Cardiac fibroblast (primary cell): ENCODE measurements around the gene LRRC63.
A peak's percentile ranks its signal among the peaks of the same experiment; 100 is the strongest.

ENCODE experiments used
- DNase-seq, 2 donors: peaks; one replicate each; pipeline versions ENCODE4 v3.0.0 to v3.0.0-alpha.2; 2010; ENCODE audit warnings: low read depth in 2 of 2
- H3K4me3 ChIP-seq, 2 donors: replicated peaks in 1 of 2; 1 replicate in 1 of 2; 2 replicates in 1 of 2; pipeline ENCODE4 v1.5.1; 2011; ENCODE audit warnings: low read depth in 2 of 2, low read length in 2 of 2, mild to moderate bottlenecking in 2 of 2, moderate library complexity in 1 of 2
- CTCF ChIP-seq: IDR thresholded peaks from one replicate; pipeline ENCODE4 v1.5.1; 2011; ENCODE audit warnings: low read depth, mild to moderate bottlenecking, low read length, inconsistent platforms

The LRRC63 gene

DNA sequence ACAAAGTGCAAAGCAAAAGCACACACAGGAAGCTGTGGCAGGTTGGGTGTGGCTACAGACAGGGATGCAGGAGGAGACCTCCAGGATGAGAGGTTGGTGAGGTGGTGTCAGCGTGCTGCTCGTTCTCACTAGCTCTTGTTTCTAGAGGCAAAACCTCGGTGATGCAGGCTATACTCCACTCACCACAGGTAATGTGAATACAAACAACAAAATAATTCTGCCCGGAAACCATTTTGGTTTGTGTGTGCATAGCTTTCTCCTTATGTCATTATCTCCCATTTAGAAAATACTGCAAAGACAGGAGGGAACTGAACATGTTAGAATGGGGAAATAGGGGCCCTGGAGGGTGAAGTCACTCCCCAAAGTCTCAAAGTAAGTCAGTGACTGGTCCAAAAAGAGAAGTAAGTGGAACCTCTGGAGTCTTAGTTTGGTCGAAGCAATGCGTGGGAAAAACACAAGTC is 39.2 kb upstream of the LRRC63 start:
- TF ChIP-seq CTCF, result no peak
- H3K4me3 ChIP-seq, result no peak overlapping the region
- DNase-seq, result peak in 1 of 2 donors; percentile 9

- DNase-seq, result no peak
- no peak for TF ChIP-seq CTCF
- no peak overlapping the region for H3K4me3 ChIP-seq
Measured at GRCh38 chr13:46173656-46174055, 38.1 kb upstream of the LRRC63 start.

GRCh38 chr13:46176756-46177155 is 35.0 kb upstream of the LRRC63 start:
- TF ChIP-seq CTCF, result no peak
- no peak for DNase-seq
- no peak overlapping the region for H3K4me3 ChIP-seq

DNA sequence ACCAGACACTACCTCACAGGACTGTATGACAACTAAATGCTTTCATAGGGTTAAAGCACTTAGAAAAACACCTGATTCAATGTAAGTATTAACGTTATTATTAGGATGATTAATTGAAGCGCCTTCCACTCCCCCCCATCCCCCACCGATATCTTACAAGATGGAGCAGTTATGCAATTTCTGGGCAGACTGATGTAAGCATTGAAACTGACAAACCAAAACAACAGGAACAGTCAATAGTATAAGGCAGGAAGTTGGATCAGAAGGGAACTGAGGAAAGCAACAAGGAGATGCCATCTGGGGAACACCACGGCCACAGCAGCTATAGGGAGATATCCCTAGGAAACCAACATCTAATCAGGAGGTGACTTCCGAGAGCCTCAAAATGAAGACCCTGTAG is 33.6 kb upstream of the LRRC63 start:
- H3K4me3 ChIP-seq, result no peak overlapping the region
- no peak for TF ChIP-seq CTCF
- DNase-seq, result no peak

- H3K4me3 ChIP-seq, result no peak overlapping the region
- DNase-seq, result no peak
- no peak for TF ChIP-seq CTCF
Measured at GRCh38 chr13:46178821-46179220, 32.9 kb upstream of the LRRC63 start.

GRCh38 chr13:46179491-46179908 is 32.2 kb upstream of the LRRC63 start:
- TF ChIP-seq CTCF, result no peak
- no peak overlapping the region for H3K4me3 ChIP-seq
- no peak for DNase-seq

DNA sequence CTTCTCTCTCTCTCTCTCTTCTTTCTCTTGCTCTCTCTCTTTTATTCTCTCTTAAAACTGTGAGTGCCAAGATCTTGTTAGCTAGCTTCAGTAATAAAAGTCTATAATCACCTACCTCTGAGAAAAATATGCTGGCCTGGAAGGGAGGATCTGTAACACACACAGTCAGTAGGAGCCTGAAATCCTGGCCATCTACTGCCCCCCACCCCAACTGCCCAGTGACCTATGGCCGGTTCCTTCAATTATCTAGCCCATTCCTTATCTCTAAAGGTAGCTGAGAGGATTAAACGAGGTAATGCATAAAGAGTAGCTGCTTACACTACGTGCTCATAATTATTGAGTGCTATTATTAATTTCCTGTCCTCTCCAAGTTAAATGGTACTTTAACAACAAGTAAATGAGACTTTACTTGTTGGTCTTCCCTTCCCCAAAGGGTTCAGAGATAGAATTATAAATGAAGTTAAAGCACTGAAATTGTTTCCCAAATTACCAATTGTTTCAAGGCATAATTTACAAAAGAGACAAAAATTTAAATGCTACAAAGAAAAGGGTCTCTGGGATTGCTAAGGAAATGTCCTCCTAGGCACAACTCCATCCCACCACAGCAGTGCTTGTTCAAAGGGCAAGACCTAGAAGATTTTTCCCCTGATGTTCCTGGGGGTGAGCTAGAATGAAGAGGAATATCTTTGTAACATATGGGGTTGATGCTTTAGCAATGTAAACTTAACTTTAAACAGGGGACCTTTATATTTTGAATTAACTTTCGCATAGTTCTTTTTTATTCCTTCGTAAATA is 31.6 kb upstream of the LRRC63 start:
- DNase-seq, result no peak
- no peak for TF ChIP-seq CTCF
- no peak overlapping the region for H3K4me3 ChIP-seq
